Forelimb muscle (tissue), 1 donor: ENCODE data around the gene NFATC2. TPM values are rescaled to one million over a fixed set of nuclear protein-coding genes. Genes with fewer than 3 reads are reported as not detected.

ENCODE experiments used
- polyA plus RNA-seq: library from polyadenylated mRNA; unstranded; fragments of 120-200 nt; gene quantifications from one replicate; pipeline ENCODE4 v1.2.1, GENCODE V29; 2013; ENCODE audit not compliant: insufficient read length

The NFATC2 gene
- polyA plus RNA-seq, 1 donor: 4.0 TPM

Other genes with a start within 250 kb of the NFATC2 start
- gene ATP9A, start 225.7 kb upstream of the NFATC2 start, polyA plus RNA-seq: 63.3 TPM